AG09309 (cell line): ENCODE results near the gene DISC1.
A peak's percentile ranks its signal among the peaks of the same experiment; 100 is the strongest.

Source experiments
- DNase-seq: peaks from one replicate; pipeline ENCODE4 v3.0.0-alpha.2; 2010; ENCODE audit warnings: low read depth
- H3K4me3 ChIP-seq: 2 replicates; pipeline ENCODE4 v1.5.1; 2011; ENCODE audit warnings: mild to moderate bottlenecking, low read depth, low read length, moderate library complexity; ENCODE audit not compliant: control insufficient read depth
- TF ChIP-seq, protein P1 (sequence below): IDR thresholded peaks from 2 replicates; pipeline ENCODE4 v1.5.1; 2011; ENCODE audit warnings: mild to moderate bottlenecking, low read depth, low read length, inconsistent platforms; ENCODE audit not compliant: insufficient read depth, control insufficient read depth; ENCODE audit errors: missing control alignments

Gene DISC1

DNA sequence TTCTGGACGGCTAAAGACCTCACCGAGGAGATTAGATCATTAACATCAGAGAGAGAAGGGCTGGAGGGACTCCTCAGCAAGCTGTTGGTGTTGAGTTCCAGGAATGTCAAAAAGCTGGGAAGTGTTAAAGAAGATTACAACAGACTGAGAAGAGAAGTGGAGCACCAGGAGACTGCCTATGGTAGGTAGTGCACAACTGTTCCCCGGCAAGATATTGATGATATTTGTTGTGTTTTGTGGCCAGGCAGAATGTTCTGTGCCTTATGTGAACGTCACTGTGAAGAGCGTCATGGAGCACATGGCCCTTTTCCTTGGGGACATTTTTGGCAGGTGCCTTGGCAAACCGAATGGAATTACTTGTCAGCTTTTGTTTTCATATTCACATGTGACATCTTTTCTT, 191.7 kb downstream of the DISC1 start:
- no peak overlapping the region for H3K4me3 ChIP-seq
- DNase-seq: no peak

GRCh38 chr1:231821281-231821680, 194.7 kb downstream of the DISC1 start:
- DNase-seq: no peak
- no peak overlapping the region for H3K4me3 ChIP-seq
- TF ChIP-seq, protein P1, sequence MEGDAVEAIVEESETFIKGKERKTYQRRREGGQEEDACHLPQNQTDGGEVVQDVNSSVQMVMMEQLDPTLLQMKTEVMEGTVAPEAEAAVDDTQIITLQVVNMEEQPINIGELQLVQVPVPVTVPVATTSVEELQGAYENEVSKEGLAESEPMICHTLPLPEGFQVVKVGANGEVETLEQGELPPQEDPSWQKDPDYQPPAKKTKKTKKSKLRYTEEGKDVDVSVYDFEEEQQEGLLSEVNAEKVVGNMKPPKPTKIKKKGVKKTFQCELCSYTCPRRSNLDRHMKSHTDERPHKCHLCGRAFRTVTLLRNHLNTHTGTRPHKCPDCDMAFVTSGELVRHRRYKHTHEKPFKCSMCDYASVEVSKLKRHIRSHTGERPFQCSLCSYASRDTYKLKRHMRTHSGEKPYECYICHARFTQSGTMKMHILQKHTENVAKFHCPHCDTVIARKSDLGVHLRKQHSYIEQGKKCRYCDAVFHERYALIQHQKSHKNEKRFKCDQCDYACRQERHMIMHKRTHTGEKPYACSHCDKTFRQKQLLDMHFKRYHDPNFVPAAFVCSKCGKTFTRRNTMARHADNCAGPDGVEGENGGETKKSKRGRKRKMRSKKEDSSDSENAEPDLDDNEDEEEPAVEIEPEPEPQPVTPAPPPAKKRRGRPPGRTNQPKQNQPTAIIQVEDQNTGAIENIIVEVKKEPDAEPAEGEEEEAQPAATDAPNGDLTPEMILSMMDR: no peak

More for the DNA sequence above, 191.7 kb downstream of the DISC1 start:
- TF ChIP-seq, protein P1: no peak

DNA sequence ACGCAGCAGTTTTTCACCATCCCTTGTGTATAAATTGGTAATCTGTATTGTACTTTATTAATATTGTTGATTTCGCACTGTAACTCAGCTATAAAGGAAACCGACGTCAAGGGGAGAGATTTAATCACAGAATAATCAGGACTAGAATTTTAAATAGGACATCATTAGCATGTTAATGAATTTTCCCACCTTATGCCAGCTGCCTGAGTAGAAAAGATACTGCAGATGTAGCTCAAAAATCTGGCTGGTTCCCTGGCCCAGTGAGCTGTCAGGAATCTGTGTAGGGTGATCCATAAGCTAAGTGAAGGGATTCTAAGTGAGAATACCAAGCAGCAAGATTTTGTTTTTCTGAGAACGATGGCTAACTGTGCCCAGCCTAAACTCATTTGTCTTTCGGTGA, 195.5 kb downstream of the DISC1 start:
- TF ChIP-seq, protein P1: no peak
- no peak overlapping the region for H3K4me3 ChIP-seq
- DNase-seq: no peak

DNA sequence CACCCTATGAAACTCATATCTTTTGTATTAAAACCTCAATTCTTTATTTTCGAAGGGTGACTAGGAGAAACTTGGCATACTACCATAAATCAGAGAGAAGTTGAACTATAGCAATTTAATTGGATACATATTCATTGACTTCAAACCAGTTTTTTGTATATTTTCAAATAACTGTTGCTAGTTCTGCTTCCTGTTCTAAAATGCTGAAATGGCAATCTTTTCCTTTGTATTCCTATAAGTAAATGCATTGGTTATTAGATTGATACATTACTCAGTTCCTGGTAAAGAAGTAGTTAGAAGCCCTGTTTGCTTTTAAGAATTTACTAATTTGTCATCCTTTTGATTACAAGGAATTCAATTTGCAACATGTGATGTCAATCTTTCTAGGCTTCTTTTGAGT, 200.0 kb downstream of the DISC1 start:
- H3K4me3 ChIP-seq: no peak overlapping the region
- no peak for DNase-seq
- TF ChIP-seq, protein P1: no peak

DNA sequence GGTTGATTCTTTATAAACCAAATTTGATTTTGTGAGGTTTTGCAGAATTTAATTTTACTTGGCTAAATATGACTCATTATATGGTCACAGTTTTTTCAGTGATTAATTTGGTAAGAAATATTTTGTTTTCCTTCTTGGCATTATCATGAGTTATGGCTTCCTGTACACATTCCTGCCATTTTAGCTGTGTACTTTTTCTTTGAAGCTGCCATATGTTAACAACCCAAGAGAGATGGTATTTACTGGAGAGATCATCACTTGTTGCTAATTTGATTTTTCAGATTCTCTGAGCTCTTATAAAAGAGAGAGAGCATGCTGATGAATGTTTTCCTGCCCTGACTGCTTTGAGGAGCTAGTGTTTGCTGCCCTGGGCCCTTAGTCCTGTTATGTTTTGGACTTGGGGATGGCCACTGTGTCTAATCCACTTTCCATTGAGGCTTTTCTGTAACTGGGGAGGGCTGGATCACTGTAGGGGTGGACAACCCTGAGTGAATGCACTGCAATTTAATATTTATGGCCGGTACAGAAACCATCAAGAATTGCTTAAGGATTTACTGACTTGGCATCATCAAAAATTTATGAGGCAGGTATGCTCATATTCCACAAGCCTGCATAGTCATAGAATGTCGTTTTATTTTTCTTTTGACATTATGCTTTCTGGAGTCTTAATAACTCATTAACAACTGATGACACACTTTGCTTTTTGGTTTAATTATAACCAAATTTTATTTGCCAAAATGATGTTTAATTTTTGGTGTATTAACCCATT, 200.9 kb downstream of the DISC1 start:
- peak; percentile 88 for DNase-seq
- no peak overlapping the region for H3K4me3 ChIP-seq
- TF ChIP-seq, protein P1: no peak

DNA sequence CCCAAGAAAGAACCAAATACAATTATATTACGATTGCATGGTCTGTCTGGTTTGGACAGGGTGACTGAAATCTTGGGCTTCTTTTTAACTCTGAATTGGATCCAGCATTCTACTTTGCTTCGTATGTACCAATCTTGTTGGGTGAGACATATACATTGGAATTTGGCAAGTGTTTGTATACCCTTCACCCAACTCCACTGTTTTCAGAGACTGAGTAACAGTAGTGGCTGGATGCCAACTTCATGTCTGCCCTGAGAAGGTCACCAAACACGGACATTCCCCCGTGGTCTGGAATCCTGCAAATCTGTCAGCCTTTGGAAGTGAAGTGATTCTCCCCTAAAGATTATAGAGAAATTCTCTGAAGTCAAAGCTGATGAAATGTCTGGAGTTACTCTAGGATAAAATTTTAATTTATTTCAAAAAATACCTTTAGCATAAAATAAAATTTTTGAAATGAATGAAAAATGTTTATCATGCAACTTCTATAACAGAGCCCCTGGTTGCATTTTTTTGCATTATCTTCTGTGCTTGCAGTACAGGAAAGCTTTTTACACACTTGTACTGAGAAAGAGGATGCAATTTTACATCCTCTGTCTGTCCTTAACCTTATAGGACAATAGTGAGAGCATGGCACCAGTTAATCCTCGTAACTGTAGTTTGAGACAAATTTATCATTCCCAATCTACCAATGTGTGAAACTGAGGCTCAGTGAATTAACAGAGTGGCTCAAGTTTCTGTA, 201.8 kb downstream of the DISC1 start:
- TF ChIP-seq, protein P1: no peak
- no peak overlapping the region for H3K4me3 ChIP-seq
- DNase-seq: peak; percentile 85
